SK-N-SH (cell line): ENCODE results near the gene KDM6B.

Experiments
- FOXM1 ChIP-seq: IDR thresholded peaks from 2 replicates; pipeline ENCODE4 v1.4.0; 2012; ENCODE audit warnings: low read depth, mild to moderate bottlenecking
- GABPA ChIP-seq: IDR thresholded peaks from 2 replicates; pipeline ENCODE4 v1.4.0; 2012; ENCODE audit warnings: low read depth, mild to moderate bottlenecking
- GATA2 ChIP-seq: sonication (generic); formaldehyde crosslinking; IDR thresholded peaks from 2 replicates; pipeline ENCODE4 v1.5.0; 2020; ENCODE audit warnings: mild to moderate bottlenecking, missing genetic modification reagents
- JUND ChIP-seq: IDR thresholded peaks from 2 replicates; pipeline ENCODE4 v1.4.0; 2012
- POLR2AphosphoS5 ChIP-seq: IDR thresholded peaks from 2 replicates; pipeline ENCODE4 v1.6.1; 2012; ENCODE audit warnings: low read depth, low read length
- TAF1 ChIP-seq: IDR thresholded peaks from 2 replicates; pipeline ENCODE4 v1.6.1; 2012; ENCODE audit warnings: low read depth, mild to moderate bottlenecking, low read length, moderate library complexity, borderline replicate concordance
- TEAD4 ChIP-seq: IDR thresholded peaks from 2 replicates; pipeline ENCODE4 v1.4.0; 2012; ENCODE audit warnings: mild to moderate bottlenecking, borderline replicate concordance; ENCODE audit not compliant: insufficient read depth
- YY1 ChIP-seq: IDR thresholded peaks from 2 replicates; pipeline ENCODE4 v1.4.0; 2012; ENCODE audit warnings: low read depth, mild to moderate bottlenecking
- TF ChIP-seq, protein P1 (sequence below): fragments of 200-600 bp; sonication (generic); IDR thresholded peaks from 2 replicates; pipeline ENCODE4 v1.6.1; 2017; ENCODE audit warnings: antibody characterized with exemption, mild to moderate bottlenecking, moderate library complexity

GRCh38 chr17:7833795-7834541 lies at the start of gene KDM6B:
- no peak for TF ChIP-seq YY1
- no peak for TF ChIP-seq JUND
- TF ChIP-seq, protein P1, sequence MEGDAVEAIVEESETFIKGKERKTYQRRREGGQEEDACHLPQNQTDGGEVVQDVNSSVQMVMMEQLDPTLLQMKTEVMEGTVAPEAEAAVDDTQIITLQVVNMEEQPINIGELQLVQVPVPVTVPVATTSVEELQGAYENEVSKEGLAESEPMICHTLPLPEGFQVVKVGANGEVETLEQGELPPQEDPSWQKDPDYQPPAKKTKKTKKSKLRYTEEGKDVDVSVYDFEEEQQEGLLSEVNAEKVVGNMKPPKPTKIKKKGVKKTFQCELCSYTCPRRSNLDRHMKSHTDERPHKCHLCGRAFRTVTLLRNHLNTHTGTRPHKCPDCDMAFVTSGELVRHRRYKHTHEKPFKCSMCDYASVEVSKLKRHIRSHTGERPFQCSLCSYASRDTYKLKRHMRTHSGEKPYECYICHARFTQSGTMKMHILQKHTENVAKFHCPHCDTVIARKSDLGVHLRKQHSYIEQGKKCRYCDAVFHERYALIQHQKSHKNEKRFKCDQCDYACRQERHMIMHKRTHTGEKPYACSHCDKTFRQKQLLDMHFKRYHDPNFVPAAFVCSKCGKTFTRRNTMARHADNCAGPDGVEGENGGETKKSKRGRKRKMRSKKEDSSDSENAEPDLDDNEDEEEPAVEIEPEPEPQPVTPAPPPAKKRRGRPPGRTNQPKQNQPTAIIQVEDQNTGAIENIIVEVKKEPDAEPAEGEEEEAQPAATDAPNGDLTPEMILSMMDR, result no peak
- no peak for TF ChIP-seq GATA2
- no peak for TF ChIP-seq FOXM1
- TF ChIP-seq GABPA, result no peak
- no peak for TF ChIP-seq TAF1
- TF ChIP-seq POLR2AphosphoS5, result no peak
- TF ChIP-seq TEAD4, result no peak
